D721Med (cell line): Measurements from ENCODE around the gene TMEM179B.
"Not testable (repeated sequence)": the region's sequence is repeated elsewhere in the genome, so short reads cannot be mapped to it uniquely, and the experiment has no call there.

Experiments
- DNase-seq: peaks from one replicate; pipeline ENCODE4 v3.0.0; 2011; ENCODE audit warnings: low spot score; ENCODE audit not compliant: insufficient read length
- FAIRE-seq: peaks from 2 replicates; lab custom pipeline; 2011; peaks lifted over from hg19 to GRCh38; lab: Jason Lieb, UNC
- CTCF ChIP-seq: IDR thresholded peaks from 2 replicates; pipeline ENCODE4 v1.5.1; 2012; ENCODE audit warnings: mild to moderate bottlenecking, control low read depth; ENCODE audit not compliant: insufficient read depth; ENCODE audit errors: missing control alignments

The TMEM179B gene

GRCh38 chr11:62805961-62806441 is 18.8 kb downstream of the TMEM179B start:
- TF ChIP-seq CTCF = no peak
- FAIRE-seq = no peak
- DNase-seq = no peak

- FAIRE-seq (no peak), DNase-seq (no peak)
- TF ChIP-seq CTCF = no peak
Observed at GRCh38 chr11:62806611-62807121, 19.5 kb downstream of the TMEM179B start.

GRCh38 chr11:62810748-62811147 is 23.5 kb downstream of the TMEM179B start:
- DNase-seq = no peak
- TF ChIP-seq CTCF = no peak
- no peak for FAIRE-seq

GRCh38 chr11:62811659-62812058 is 24.5 kb downstream of the TMEM179B start:
- FAIRE-seq = no peak
- no peak for TF ChIP-seq CTCF
- no peak for DNase-seq

DNA sequence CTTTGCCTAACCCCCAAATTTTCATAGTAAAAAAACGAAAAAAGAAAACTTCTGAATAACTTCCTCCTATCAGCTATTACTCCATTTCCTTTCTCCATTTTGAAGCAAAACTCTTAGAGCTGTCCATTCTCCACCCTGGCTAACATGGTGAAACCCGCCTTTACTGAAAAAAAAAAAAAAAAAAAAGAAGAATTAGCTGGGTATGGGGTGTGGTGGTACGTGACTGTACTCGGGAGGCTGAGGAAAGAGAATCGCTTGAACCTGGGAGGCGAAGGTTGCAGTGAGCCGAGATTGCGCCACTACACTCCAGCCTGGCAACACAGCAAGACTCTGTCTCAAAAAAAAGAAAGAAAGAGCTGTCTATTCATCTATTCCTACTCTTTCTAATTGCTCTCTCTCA is 29.4 kb downstream of the TMEM179B start:
- FAIRE-seq (no peak), DNase-seq (no peak)
- TF ChIP-seq CTCF = no peak

- TF ChIP-seq CTCF = no peak
Observed at GRCh38 chr11:62817129-62817528, 29.9 kb downstream of the TMEM179B start.

GRCh38 chr11:62823677-62824076 is 36.5 kb downstream of the TMEM179B start:
- TF ChIP-seq CTCF = no peak
- no peak for FAIRE-seq
- DNase-seq = no peak

More at GRCh38 chr11:62817129-62817528, 29.9 kb downstream of the TMEM179B start:
- FAIRE-seq (no peak), DNase-seq (no peak)

- FAIRE-seq = not testable (repeated sequence)
Observed at GRCh38 chr11:62828130-62828529, 40.9 kb downstream of the TMEM179B start.

More at GRCh38 chr11:62828130-62828529, 40.9 kb downstream of the TMEM179B start:
- DNase-seq = not testable (repeated sequence)
